Left hindlimb (tissue), 1 donor: ENCODE measurements around the gene ZNF844.
"Not testable (repeated sequence)": the region's sequence is repeated elsewhere in the genome, so short reads cannot be mapped to it uniquely, and the experiment has no call there.

ENCODE experiments used
- DNase-seq: peaks from one replicate; pipeline ENCODE4 v3.0.0-alpha.2; 2018

The ZNF844 gene

GRCh38 chr19:12064590-12065538 is at the start of gene ZNF844:
TSS of gene ZNF844 (plus strand) at chr19:12064731. CDS start at chr19:12064874, 143 bp downstream.
- peak; percentile 96 for DNase-seq

GRCh38 chr19:12015015-12015752 is 49.3 kb upstream of the ZNF844 start:
- no peak for DNase-seq

- DNase-seq = no peak
These were observed 48.8 kb upstream of the ZNF844 start for GRCh38 chr19:12015753-12016116.

- no peak for DNase-seq
These were observed 30.3 kb upstream of the ZNF844 start for GRCh38 chr19:12034198-12034597.

GRCh38 chr19:12034620-12035019 is 29.9 kb upstream of the ZNF844 start:
- peak; percentile 24 for DNase-seq

- DNase-seq = peak; percentile 93
These were observed 29.0 kb upstream of the ZNF844 start, which contains the start of gene ZNF433 for GRCh38 chr19:12035220-12036172. TSS of gene ZNF433 (minus strand) at chr19:12035679. CDS start at chr19:12035539, 140 bp downstream.

- DNase-seq = no peak
These were observed 21.6 kb upstream of the ZNF844 start for GRCh38 chr19:12042893-12043292.

GRCh38 chr19:12043752-12044422 is 20.6 kb upstream of the ZNF844 start:
- DNase-seq = no peak

- no peak for DNase-seq
These were observed 16.7 kb upstream of the ZNF844 start for GRCh38 chr19:12047868-12048267.

GRCh38 chr19:12052091-12052496 is 12.4 kb upstream of the ZNF844 start:
- no peak for DNase-seq

GRCh38 chr19:12052497-12053169 is 11.9 kb upstream of the ZNF844 start, which contains the start of gene ZNF878:
TSS of gene ZNF878 (minus strand) at chr19:12052961. CDS start at chr19:12052801, 160 bp downstream.
- DNase-seq = peak; percentile 89

- DNase-seq = no peak
These were observed 8.7 kb upstream of the ZNF844 start for GRCh38 chr19:12055784-12056183.

- DNase-seq = no peak
These were observed 11.1 kb downstream of the ZNF844 start for GRCh38 chr19:12075538-12076139.

GRCh38 chr19:12076331-12076730 is 11.8 kb downstream of the ZNF844 start:
- DNase-seq = not testable (repeated sequence)

GRCh38 chr19:12077375-12077774 is 12.8 kb downstream of the ZNF844 start:
- DNase-seq = no peak

GRCh38 chr19:12083336-12083735 is 18.8 kb downstream of the ZNF844 start:
- DNase-seq = not testable (repeated sequence)

- DNase-seq = no peak
These were observed 20.7 kb downstream of the ZNF844 start for GRCh38 chr19:12085074-12085818.

- DNase-seq = peak; percentile 77
These were observed 26.3 kb downstream of the ZNF844 start for GRCh38 chr19:12090807-12091206.

- DNase-seq = peak; percentile 95
These were observed 27.7 kb downstream of the ZNF844 start for GRCh38 chr19:12092065-12092867.
